ENCODE data around the gene AFG1L. TPM values are rescaled to one million over a fixed set of nuclear protein-coding genes. Genes with fewer than 3 reads are reported as not detected.

AFG1L gene
- total and polyA plus RNA-seq, 2 experiments from 2014 or later: 4.1 to 8.7 TPM

DNA sequence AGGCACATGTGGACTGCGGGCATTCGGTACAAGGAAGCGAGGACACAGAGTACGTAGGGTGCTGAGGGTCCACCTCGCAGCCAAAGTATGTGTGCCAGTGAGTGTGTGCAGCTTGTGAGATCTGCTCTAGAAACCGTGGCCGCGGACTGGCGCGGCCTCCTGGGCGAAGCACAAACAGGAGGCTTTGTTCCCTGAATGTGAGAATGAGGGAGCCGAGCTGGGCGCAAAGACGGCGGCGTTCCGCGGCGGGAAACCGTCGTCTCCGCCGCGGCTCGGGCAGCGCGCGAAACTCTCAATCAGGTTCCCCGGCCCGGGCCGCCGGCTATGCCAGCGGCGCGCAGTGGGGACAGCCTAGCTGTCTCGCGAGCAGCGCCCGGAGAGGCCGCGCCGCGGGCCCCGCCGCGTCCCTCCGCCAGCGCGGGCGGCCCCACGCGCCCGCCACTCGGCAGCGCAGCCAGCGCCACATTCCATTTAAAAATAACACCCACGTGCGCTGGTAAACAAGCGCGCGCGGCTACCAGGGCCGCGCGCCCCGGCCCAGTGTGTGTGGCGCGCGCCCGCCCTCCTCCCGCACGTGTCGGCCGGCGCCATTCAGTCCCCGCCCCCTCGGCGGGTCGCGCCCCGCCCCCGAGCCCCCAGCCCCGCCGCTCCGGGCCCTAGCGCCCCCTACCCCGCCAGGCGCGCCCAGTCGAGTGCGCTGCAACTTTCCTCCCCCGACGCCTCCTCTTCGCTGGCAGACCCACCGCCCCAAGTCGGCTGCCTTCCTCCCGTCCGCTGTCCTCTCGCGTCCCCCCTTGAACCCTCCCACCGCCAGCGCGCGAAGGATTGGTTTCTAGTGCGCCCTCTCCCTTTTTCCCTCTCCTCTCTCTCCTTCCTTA, 262.9 kb downstream of the AFG1L start:
- Histone ChIP-seq H2AFZ (peak overlapping the region; percentile 90), H3K79me2 (replicated peaks; ENCODE audit: insufficient read depth) (peaks cover 8% of the 10 kb centered on the region), H3K27me3 (ENCODE audit: insufficient read depth) (peaks cover 37% of the 10 kb centered on the region), H3K36me3 (ENCODE audit: insufficient read depth) (no peaks in the 10 kb centered on the region), H3K4me3 (peak overlapping the region; percentile 97), H4K20me1 (replicated peaks; ENCODE audit: insufficient read depth) (no peaks in the 10 kb centered on the region), H3K9me2 (ENCODE audit: insufficient read depth) (no peaks in the 10 kb centered on the region), H3K27ac (ENCODE audit: low read depth) (peak overlapping the region; percentile 100), H3K4me2 (peak overlapping the region; percentile 85), H3K4me1 (ENCODE audit: insufficient read depth) (peaks cover 14% of the 10 kb centered on the region; the same call in 1 of the 2 replicates), H3F3A (replicated peaks; ENCODE audit: low read depth) (0 out of 2 replicates have a peak, but pooled peaks cover 3% of the 10 kb centered on the region)
- Mint-ChIP-seq H3K4me3 (peak overlapping the region; percentile 96), H3K9me3 (peaks cover 6% of the 10 kb centered on the region; the same call in 2 of the 3 replicates), H3K27me3 (ENCODE audit: insufficient read depth, low read depth, poor library complexity) (peaks cover 27% of the 10 kb centered on the region), H3K27ac (peak overlapping the region; percentile 94), H3K36me3 (ENCODE audit: low read depth) (peaks cover 5% of the 10 kb centered on the region; the same call in 2 of the 3 replicates), H3K4me1 (peaks cover 11% of the 10 kb centered on the region)
- ATAC-seq: peak; percentile 6
- TF ChIP-seq, protein P1, sequence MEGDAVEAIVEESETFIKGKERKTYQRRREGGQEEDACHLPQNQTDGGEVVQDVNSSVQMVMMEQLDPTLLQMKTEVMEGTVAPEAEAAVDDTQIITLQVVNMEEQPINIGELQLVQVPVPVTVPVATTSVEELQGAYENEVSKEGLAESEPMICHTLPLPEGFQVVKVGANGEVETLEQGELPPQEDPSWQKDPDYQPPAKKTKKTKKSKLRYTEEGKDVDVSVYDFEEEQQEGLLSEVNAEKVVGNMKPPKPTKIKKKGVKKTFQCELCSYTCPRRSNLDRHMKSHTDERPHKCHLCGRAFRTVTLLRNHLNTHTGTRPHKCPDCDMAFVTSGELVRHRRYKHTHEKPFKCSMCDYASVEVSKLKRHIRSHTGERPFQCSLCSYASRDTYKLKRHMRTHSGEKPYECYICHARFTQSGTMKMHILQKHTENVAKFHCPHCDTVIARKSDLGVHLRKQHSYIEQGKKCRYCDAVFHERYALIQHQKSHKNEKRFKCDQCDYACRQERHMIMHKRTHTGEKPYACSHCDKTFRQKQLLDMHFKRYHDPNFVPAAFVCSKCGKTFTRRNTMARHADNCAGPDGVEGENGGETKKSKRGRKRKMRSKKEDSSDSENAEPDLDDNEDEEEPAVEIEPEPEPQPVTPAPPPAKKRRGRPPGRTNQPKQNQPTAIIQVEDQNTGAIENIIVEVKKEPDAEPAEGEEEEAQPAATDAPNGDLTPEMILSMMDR (conservative IDR thresholded peaks at IDR 0.05; ENCODE audit: low read depth in 2 of 2): peak in 1 of 2 experiments; percentile 29; a peak in 3 of 4 replicates
- TF ChIP-seq EZH2phosphoT487 (IDR thresholded peaks at IDR 0.05; ENCODE audit: unreplicated experiment) (no peak), POLR2AphosphoS5 (IDR thresholded peaks at IDR 0.05; ENCODE audit: low read depth) (peak; percentile 24)
- DNase-seq (ENCODE audit: low spot score): peak; percentile 87

DNA sequence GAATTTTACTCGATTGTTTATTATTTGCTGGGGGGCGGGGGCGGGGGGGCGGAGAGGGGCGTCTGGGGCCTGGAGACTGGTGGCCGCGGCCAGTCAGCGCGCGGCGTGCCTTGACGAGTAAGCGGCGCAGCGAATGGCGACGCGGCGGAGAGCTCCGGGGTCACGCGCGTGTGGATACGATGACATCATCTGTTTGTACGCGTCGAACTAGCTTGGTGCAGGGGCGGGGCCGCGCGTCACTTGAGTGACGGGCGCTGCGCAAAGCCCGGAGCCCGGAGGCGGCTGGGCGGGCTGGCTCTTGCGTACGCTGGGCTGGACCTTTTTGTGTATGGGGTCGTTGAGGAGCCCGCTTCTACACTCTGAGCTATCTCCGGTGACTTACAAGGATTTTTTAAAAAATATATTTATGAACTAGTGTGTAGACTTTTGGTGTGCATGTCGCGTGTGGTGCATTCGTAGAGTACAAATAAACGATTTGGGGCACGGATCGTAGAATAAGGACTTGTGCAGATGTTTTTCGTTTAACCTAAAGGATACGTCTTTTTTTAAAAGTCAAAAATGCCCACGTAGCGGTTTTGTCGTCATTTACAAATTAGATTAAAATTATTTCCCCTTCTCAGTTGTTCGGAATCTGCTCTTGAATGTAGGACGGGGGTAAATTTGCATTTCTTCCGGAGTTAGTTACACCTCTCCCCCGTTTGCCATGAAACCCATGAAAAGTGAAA, 263.7 kb downstream of the AFG1L start:
- Histone ChIP-seq H2AFZ (peak overlapping the region; percentile 97), H3K36me3 (ENCODE audit: insufficient read depth) (no peaks in the 10 kb centered on the region), H3K27me3 (ENCODE audit: insufficient read depth) (peaks cover 43% of the 10 kb centered on the region), H3K4me1 (ENCODE audit: insufficient read depth) (peaks cover 21% of the 10 kb centered on the region), H3K4me3 (peak overlapping the region; percentile 97), H3F3A (replicated peaks; ENCODE audit: low read depth) (0 out of 2 replicates have a peak, but pooled peaks cover 3% of the 10 kb centered on the region), H4K20me1 (replicated peaks; ENCODE audit: insufficient read depth) (no peaks in the 10 kb centered on the region), H3K9me2 (ENCODE audit: insufficient read depth) (no peaks in the 10 kb centered on the region), H3K79me2 (replicated peaks; ENCODE audit: insufficient read depth) (peaks cover 15% of the 10 kb centered on the region), H3K4me2 (peak overlapping the region; percentile 85), H3K27ac (ENCODE audit: low read depth) (peak overlapping the region; percentile 100)
- H3K4me1 Mint-ChIP-seq: peaks cover 14% of the 10 kb centered on the region
- peak overlapping the region; percentile 96 for H3K4me3 Mint-ChIP-seq
- H3K36me3 Mint-ChIP-seq (ENCODE audit: low read depth): peaks cover 5% of the 10 kb centered on the region; the same call in 2 of the 3 replicates
- peak overlapping the region; percentile 94 for H3K27ac Mint-ChIP-seq
- H3K27me3 Mint-ChIP-seq (ENCODE audit: insufficient read depth, low read depth, poor library complexity): peaks cover 30% of the 10 kb centered on the region
- H3K9me3 Mint-ChIP-seq: peaks cover 6% of the 10 kb centered on the region; the same call in 2 of the 3 replicates
- peak; percentile 99 for DNase-seq (ENCODE audit: low spot score)
- ATAC-seq: peak; percentile 16
- no peak for TF ChIP-seq EZH2 (IDR thresholded peaks at IDR 0.05; ENCODE audit: low read depth, unreplicated experiment)
- TF ChIP-seq, protein P2, sequence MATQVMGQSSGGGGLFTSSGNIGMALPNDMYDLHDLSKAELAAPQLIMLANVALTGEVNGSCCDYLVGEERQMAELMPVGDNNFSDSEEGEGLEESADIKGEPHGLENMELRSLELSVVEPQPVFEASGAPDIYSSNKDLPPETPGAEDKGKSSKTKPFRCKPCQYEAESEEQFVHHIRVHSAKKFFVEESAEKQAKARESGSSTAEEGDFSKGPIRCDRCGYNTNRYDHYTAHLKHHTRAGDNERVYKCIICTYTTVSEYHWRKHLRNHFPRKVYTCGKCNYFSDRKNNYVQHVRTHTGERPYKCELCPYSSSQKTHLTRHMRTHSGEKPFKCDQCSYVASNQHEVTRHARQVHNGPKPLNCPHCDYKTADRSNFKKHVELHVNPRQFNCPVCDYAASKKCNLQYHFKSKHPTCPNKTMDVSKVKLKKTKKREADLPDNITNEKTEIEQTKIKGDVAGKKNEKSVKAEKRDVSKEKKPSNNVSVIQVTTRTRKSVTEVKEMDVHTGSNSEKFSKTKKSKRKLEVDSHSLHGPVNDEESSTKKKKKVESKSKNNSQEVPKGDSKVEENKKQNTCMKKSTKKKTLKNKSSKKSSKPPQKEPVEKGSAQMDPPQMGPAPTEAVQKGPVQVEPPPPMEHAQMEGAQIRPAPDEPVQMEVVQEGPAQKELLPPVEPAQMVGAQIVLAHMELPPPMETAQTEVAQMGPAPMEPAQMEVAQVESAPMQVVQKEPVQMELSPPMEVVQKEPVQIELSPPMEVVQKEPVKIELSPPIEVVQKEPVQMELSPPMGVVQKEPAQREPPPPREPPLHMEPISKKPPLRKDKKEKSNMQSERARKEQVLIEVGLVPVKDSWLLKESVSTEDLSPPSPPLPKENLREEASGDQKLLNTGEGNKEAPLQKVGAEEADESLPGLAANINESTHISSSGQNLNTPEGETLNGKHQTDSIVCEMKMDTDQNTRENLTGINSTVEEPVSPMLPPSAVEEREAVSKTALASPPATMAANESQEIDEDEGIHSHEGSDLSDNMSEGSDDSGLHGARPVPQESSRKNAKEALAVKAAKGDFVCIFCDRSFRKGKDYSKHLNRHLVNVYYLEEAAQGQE (IDR thresholded peaks at IDR 0.05; ENCODE audit: unreplicated experiment): no peak
- TF ChIP-seq, protein P3, sequence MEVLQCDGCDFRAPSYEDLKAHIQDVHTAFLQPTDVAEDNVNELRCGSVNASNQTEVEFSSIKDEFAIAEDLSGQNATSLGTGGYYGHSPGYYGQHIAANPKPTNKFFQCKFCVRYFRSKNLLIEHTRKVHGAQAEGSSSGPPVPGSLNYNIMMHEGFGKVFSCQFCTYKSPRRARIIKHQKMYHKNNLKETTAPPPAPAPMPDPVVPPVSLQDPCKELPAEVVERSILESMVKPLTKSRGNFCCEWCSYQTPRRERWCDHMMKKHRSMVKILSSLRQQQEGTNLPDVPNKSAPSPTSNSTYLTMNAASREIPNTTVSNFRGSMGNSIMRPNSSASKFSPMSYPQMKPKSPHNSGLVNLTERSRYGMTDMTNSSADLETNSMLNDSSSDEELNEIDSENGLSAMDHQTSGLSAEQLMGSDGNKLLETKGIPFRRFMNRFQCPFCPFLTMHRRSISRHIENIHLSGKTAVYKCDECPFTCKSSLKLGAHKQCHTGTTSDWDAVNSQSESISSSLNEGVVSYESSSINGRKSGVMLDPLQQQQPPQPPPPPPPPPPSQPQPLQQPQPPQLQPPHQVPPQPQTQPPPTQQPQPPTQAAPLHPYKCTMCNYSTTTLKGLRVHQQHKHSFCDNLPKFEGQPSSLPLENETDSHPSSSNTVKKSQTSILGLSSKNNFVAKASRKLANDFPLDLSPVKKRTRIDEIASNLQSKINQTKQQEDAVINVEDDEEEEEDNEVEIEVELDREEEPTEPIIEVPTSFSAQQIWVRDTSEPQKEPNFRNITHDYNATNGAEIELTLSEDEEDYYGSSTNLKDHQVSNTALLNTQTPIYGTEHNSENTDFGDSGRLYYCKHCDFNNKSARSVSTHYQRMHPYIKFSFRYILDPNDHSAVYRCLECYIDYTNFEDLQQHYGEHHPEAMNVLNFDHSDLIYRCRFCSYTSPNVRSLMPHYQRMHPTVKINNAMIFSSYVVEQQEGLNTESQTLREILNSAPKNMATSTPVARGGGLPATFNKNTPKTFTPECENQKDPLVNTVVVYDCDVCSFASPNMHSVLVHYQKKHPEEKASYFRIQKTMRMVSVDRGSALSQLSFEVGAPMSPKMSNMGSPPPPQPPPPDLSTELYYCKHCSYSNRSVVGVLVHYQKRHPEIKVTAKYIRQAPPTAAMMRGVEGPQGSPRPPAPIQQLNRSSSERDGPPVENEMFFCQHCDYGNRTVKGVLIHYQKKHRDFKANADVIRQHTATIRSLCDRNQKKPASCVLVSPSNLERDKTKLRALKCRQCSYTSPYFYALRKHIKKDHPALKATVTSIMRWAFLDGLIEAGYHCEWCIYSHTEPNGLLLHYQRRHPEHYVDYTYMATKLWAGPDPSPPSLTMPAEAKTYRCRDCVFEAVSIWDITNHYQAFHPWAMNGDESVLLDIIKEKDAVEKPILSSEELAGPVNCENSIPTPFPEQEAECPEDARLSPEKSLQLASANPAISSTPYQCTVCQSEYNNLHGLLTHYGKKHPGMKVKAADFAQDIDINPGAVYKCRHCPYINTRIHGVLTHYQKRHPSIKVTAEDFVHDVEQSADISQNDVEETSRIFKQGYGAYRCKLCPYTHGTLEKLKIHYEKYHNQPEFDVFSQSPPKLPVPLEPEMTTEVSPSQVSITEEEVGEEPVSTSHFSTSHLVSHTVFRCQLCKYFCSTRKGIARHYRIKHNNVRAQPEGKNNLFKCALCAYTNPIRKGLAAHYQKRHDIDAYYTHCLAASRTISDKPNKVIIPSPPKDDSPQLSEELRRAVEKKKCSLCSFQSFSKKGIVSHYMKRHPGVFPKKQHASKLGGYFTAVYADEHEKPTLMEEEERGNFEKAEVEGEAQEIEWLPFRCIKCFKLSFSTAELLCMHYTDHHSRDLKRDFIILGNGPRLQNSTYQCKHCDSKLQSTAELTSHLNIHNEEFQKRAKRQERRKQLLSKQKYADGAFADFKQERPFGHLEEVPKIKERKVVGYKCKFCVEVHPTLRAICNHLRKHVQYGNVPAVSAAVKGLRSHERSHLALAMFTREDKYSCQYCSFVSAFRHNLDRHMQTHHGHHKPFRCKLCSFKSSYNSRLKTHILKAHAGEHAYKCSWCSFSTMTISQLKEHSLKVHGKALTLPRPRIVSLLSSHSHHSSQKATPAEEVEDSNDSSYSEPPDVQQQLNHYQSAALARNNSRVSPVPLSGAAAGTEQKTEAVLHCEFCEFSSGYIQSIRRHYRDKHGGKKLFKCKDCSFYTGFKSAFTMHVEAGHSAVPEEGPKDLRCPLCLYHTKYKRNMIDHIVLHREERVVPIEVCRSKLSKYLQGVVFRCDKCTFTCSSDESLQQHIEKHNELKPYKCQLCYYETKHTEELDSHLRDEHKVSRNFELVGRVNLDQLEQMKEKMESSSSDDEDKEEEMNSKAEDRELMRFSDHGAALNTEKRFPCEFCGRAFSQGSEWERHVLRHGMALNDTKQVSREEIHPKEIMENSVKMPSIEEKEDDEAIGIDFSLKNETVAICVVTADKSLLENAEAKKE (CRISPR knock-in tag; IDR thresholded peaks at IDR 0.05): no peak

Measured in GM23338 (cell line).